BJ (cell line): Measurements from ENCODE around the gene PPT1. TPM values are rescaled to one million over a fixed set of nuclear protein-coding genes. Genes with fewer than 3 reads are reported as not detected.
A peak's percentile ranks its signal among the peaks of the same experiment; 100 is the strongest.

Experiments
- CTCF ChIA-PET: fragments of 350-600 bp; formaldehyde crosslinking; extraction: SDS; loops from one replicate; lab custom pipeline; 2021; ENCODE audit warnings: antibody characterized with exemption, inconsistent platforms; lab: Yijun Ruan, JAX
- POLR2A ChIA-PET: fragments of 300-600 bp; sonication (Branson Sonifier 250); formaldehyde crosslinking; extraction: SDS; loops from one replicate; lab custom pipeline; 2021; ENCODE audit warnings: antibody characterized with exemption; lab: Charles Lee
- DNase-seq: peaks from one replicate; pipeline ENCODE4 v3.0.0-alpha.2; 2011; ENCODE audit warnings: low read depth
- H3K27me3 ChIP-seq: 2 replicates; pipeline ENCODE4 v1.6.0; 2011; ENCODE audit warnings: low read length; ENCODE audit not compliant: control insufficient read depth, insufficient read depth
- H3K36me3 ChIP-seq: 2 replicates; pipeline ENCODE4 v1.5.1; 2011; ENCODE audit warnings: low read length; ENCODE audit not compliant: control insufficient read depth, insufficient read depth
- H3K4me3 ChIP-seq: 2 replicates; pipeline ENCODE4 v1.5.1; 2011; ENCODE audit warnings: low read depth, mild to moderate bottlenecking, control low read depth, low read length
- CTCF ChIP-seq: IDR thresholded peaks from 2 replicates; pipeline ENCODE4 v1.5.1; 2011; ENCODE audit warnings: low read depth, mild to moderate bottlenecking, control low read depth, inconsistent platforms, low read length, moderate library complexity; ENCODE audit not compliant: insufficient read depth
- polyA plus RNA-seq: library from polyadenylated mRNA; depleted of rRNA; stranded (reverse); fragments of >200 nt; gene quantifications from 2 replicates; pipeline ENCODE4 v1.2.3, GENCODE V29; 2011

PPT1 gene
- polyA plus RNA-seq, 1 experiment: 46.6 TPM

- no peak for TF ChIP-seq CTCF
- no peak overlapping the region for H3K4me3 ChIP-seq
- DNase-seq: no peak
- ChIA-PET POLR2A (no interaction called here), CTCF (interaction anchor here (1.7 to 8.9 kb wide), 3 partner anchors 10 to 256 kb away, joined by 4 to 73 read pairs (median 16); no protein-coding TSS in a partner anchor)
- H3K27me3 ChIP-seq: no peaks in the 10 kb centered on the region
- H3K36me3 ChIP-seq: no peaks in the 10 kb centered on the region; the same call in 1 of the 2 replicates
These were observed 15.2 kb downstream of the PPT1 start for GRCh38 chr1:40081871-40082270.

GRCh38 chr1:40079774-40080400, 17.2 kb downstream of the PPT1 start:
- DNase-seq: no peak

GRCh38 chr1:40078512-40079333, 18.3 kb downstream of the PPT1 start:
- peaks cover 2% of the 10 kb centered on the region; the same call in 1 of the 2 replicates for H3K36me3 ChIP-seq
- CTCF ChIA-PET: interaction anchor here (0.7 to 8.9 kb wide), 13 partner anchors 9 to 326 kb away, joined by 3 to 73 read pairs (median 4); no protein-coding TSS in a partner anchor
- POLR2A ChIA-PET: interaction anchor here (0.6 kb wide), 1 partner anchor 430 kb away, joined by 3 read pairs; the partner anchor contains the start of gene EXO5

More at GRCh38 chr1:40079774-40080400, 17.2 kb downstream of the PPT1 start:
- CTCF ChIA-PET: interaction anchor here (0.7 to 8.9 kb wide), 5 partner anchors 10 to 258 kb away, joined by 3 to 73 read pairs (median 3); no protein-coding TSS in a partner anchor
- POLR2A ChIA-PET: no interaction called here
- Histone ChIP-seq H3K27me3 (no peaks in the 10 kb centered on the region), H3K4me3 (no peak overlapping the region), H3K36me3 (no peaks in the 10 kb centered on the region; the same call in 1 of the 2 replicates)
- no peak for TF ChIP-seq CTCF

GRCh38 chr1:40076895-40077312, 20.1 kb downstream of the PPT1 start:
- no peak overlapping the region for H3K4me3 ChIP-seq
- no peaks in the 10 kb centered on the region for H3K27me3 ChIP-seq
- H3K36me3 ChIP-seq: peaks cover 8% of the 10 kb centered on the region
- ChIA-PET CTCF (interaction anchor here (0.6 to 3.5 kb wide), 12 partner anchors 8 to 328 kb away, joined by 3 to 9 read pairs (median 6); no protein-coding TSS in a partner anchor), POLR2A (no interaction called here)
- peak; percentile 34 for DNase-seq
- TF ChIP-seq CTCF: no peak

More at GRCh38 chr1:40078512-40079333, 18.3 kb downstream of the PPT1 start:
- H3K4me3 ChIP-seq: no peak overlapping the region
- DNase-seq: no peak
- no peaks in the 10 kb centered on the region for H3K27me3 ChIP-seq
- TF ChIP-seq CTCF: peak; percentile 82
